Activated CD8-positive, alpha-beta T cell treated with anti-CD3 and anti-CD28 coated beads, Interleukin-2, amount 10 ng/mL, durations not matched to agents 7 days and 5 days (primary cell): ENCODE data around the gene SPRYD7. TPM values are rescaled to one million over a fixed set of nuclear protein-coding genes. Genes with fewer than 3 reads are reported as not detected.
"Not testable (repeated sequence)": the region's sequence is repeated elsewhere in the genome, so short reads cannot be mapped to it uniquely, and the experiment has no call there.

ENCODE experiments used
- ATAC-seq: fragments of 150-1000 bp; cut with Tn5 transposase; one replicate; pipeline ENCODE4 v1.10.0; 2021; ENCODE audit warnings: moderate library complexity
- CTCF ChIA-PET: fragments of 350-600 bp; sonication (Branson Sonifier 250); formaldehyde crosslinking; loops from one replicate; lab custom pipeline; 2021; ENCODE audit warnings: antibody characterized with exemption; lab: Charles Lee
- POLR2A ChIA-PET: fragments of 350-600 bp; sonication (Branson Sonifier 250); formaldehyde crosslinking; loops from one replicate; lab custom pipeline; 2021; ENCODE audit warnings: antibody characterized with exemption; lab: Charles Lee
- DNase-seq: peaks from one replicate; pipeline ENCODE4 v3.0.0-alpha.2; 2020
- H3K27ac Mint-ChIP-seq: one replicate; pipeline ENCODE4 v1.8.0; 2021; ENCODE audit warnings: mild to moderate bottlenecking, mixed read lengths
- H3K27me3 Mint-ChIP-seq: one replicate; pipeline ENCODE4 v1.8.0; 2021; ENCODE audit warnings: low read depth, mixed read lengths
- H3K36me3 Mint-ChIP-seq: one replicate; pipeline ENCODE4 v1.8.0; 2021; ENCODE audit warnings: low read depth, mixed read lengths
- H3K4me1 Mint-ChIP-seq: one replicate; pipeline ENCODE4 v1.8.0; 2021; ENCODE audit warnings: low read depth, mixed read lengths
- H3K4me3 Mint-ChIP-seq: one replicate; pipeline ENCODE4 v1.8.0; 2021; ENCODE audit warnings: mild to moderate bottlenecking, mixed read lengths
- H3K9me3 Mint-ChIP-seq: one replicate; pipeline ENCODE4 v1.8.0; 2022; ENCODE audit warnings: mixed read lengths; ENCODE audit not compliant: insufficient read depth
- total RNA-seq, 2 experiments: library from RNA; stranded (reverse); gene quantifications; one replicate each; pipeline ENCODE4 v1.2.3, GENCODE V29; 2021

Gene SPRYD7
- total RNA-seq, 2 experiments from 2014 or later = 3.4 to 4.1 TPM

DNA sequence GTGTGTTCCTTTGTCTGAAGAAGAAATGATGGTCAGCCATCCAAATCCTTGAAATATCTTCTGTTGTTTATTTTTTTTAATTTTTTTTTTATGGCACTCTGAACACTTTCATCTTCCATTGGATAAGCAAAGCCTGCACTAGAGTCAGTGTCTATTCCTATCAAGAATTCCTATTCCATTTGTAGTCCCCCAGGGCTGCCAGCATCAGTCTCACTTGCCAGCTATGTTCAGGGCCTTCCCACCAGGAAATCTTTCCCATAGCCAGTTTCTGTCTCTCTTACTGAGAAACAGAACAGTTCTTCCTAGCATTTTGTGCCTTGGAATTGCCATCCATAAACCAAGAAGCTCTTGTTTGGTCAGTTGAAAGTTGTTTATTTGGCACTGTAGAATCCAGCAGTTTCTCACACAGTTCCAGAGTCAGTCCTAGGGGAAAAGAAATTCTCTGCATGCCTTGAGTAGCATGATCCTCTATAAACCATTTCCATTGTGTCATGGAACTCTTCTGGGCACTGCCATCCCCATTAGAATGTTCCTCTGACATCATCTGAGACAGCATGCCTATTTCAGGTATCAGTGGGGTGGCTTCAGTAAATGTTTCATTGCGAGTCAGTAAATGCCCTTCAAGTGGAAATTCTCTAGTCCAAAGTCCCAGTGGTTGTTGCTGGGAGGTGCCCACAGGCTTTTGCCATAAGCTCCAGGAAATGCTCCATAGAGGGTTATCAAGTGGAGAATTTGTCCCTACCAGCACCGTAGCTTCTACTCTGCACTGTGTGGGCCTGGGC lies 18.7 kb upstream of the SPRYD7 start:
- peaks cover 2% of the 10 kb centered on the region for H3K36me3 Mint-ChIP-seq
- ChIA-PET POLR2A (interaction anchor here (0.7 kb wide), 1 partner anchor 29 kb away, joined by 3 read pairs; no protein-coding TSS in a partner anchor), CTCF (no interaction called here)

DNA sequence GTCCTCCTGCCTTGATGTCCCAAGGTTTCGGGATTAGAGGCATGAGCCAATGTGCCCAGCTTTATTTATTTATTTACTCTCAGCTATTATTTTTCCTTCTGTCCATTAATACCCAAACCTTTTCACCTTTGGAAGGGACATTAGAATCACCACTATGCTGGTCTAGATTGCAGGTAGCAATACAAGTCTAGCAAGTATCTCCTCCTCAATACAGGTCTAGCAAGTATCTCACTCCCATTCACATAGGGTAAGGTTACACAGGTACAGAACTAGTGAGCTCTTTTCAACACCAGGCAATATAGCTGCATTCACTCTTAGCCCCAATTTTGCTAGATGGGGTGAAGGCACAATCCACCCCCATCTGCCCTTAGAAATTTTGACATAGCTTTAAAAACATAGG lies 17.4 kb upstream of the SPRYD7 start:
- H3K36me3 Mint-ChIP-seq = no peaks in the 10 kb centered on the region
- H3K9me3 Mint-ChIP-seq = no peaks in the 10 kb centered on the region
- DNase-seq (no peak), ATAC-seq (no peak)
- H3K27me3 Mint-ChIP-seq = peaks cover 11% of the 10 kb centered on the region
- no peak overlapping the region for H3K4me3 Mint-ChIP-seq
- H3K4me1 Mint-ChIP-seq = no peaks in the 10 kb centered on the region
- no peak overlapping the region for H3K27ac Mint-ChIP-seq
- CTCF ChIA-PET = no interaction called here
- POLR2A ChIA-PET = no interaction called here

More for the DNA sequence above, 18.7 kb upstream of the SPRYD7 start:
- H3K4me1 Mint-ChIP-seq = no peaks in the 10 kb centered on the region
- ATAC-seq (no peak), DNase-seq (no peak)
- H3K9me3 Mint-ChIP-seq = peaks cover 7% of the 10 kb centered on the region
- peaks cover under 1% of the 10 kb centered on the region for H3K27me3 Mint-ChIP-seq
- H3K4me3 Mint-ChIP-seq = no peak overlapping the region
- no peak overlapping the region for H3K27ac Mint-ChIP-seq

DNA sequence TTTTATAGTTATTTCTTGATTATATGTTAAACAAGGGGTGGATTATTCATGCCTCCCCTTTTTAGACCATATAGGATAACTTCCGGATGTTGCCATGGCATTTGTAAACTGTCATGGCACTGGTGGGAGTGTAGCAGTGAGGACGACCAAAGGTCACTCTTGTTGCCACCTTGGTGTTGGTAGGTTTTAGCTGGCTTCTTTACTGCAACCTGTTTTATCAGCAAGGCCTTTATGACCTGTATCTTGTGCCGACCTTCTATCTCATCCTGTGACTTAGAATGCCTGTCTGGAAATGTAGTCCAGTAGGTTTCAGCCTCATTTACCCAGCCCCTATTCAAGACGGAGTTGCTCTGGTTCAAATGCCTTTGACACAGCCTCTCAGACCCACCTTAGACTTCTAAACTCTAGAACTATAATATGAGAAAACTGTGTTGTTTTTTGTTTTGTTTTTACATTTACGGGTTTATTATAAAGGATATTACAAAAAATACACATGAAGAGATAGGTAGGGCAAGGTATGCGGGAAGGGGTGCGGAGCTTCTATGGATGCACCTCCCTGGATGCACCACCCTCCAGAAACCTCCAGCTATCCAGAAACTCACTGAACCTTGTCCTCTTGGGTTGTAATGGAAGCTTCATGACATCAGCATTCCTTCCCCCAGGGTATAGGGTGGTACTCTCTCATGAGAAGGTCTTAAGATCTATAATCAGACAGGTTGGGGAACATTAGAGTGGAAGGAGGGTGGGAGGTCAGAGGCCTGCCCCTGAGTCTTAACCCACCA lies 15.8 kb upstream of the SPRYD7 start:
- H3K36me3 Mint-ChIP-seq = no peaks in the 10 kb centered on the region
- ChIA-PET CTCF (interaction anchor here (1.0 kb wide), 1 partner anchor 24 kb away, joined by 4 read pairs; no protein-coding TSS in a partner anchor), POLR2A (no interaction called here)
- H3K27ac Mint-ChIP-seq = no peak overlapping the region
- H3K4me1 Mint-ChIP-seq = no peaks in the 10 kb centered on the region
- H3K27me3 Mint-ChIP-seq = peaks cover 11% of the 10 kb centered on the region
- no peak overlapping the region for H3K4me3 Mint-ChIP-seq
- ATAC-seq (no peak), DNase-seq (no peak)
- no peaks in the 10 kb centered on the region for H3K9me3 Mint-ChIP-seq

DNA sequence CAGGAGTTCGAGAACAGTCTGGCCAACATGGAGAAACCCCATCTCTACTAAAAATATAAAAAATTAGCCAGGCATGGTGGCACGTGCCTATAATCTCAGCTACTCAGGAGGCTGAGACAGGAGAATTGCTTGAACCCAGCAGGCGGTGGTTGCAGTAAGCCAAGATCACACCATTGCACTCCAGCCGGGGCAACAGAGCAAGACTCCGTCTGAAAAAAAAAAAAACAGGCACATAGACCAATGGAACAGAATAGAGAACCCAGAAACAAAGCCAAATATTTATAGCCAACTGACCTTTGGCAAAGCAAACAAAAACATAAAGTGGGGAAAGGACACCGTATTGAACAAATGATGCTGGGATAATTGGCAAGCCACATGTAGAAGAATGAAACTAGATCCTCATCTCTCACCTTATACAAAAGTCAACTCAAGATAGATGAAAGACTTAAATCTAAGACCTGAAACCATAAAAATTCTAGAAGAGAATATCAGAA lies 12.7 kb upstream of the SPRYD7 start:
- H3K27ac Mint-ChIP-seq, H3K36me3 Mint-ChIP-seq, DNase-seq, H3K4me3 Mint-ChIP-seq, ATAC-seq, H3K9me3 Mint-ChIP-seq, H3K4me1 Mint-ChIP-seq, POLR2A ChIA-PET, CTCF ChIA-PET: not testable (repeated sequence)
- H3K27me3 Mint-ChIP-seq = peaks cover 11% of the 10 kb centered on the region

DNA sequence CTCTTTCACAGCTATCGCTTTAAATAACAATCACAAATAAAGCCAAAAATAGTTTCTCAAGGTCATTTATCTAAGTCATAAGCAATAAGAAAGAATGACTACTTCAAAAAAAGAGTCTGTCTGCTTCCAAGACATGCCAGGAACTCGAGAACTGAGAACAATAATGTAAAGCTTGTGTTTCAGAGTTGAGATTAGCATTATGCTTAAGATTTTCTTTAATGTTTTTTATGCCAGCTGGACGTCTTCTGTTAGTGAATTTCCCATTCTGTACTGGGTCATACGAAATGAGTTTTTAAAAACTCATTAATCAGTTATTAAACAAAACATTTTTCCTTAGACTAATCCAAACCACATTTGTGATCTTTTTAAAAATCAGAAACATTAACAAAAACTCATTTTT lies 3.2 kb upstream of the SPRYD7 start:
- H3K4me1 Mint-ChIP-seq = peaks cover 12% of the 10 kb centered on the region
- no peaks in the 10 kb centered on the region for H3K9me3 Mint-ChIP-seq
- H3K27ac Mint-ChIP-seq = no peak overlapping the region
- DNase-seq (no peak), ATAC-seq (no peak)
- ChIA-PET POLR2A (no interaction called here), CTCF (interaction anchor here (1.8 kb wide), 1 partner anchor 38 kb away, joined by 7 read pairs; no protein-coding TSS in a partner anchor)
- no peak overlapping the region for H3K4me3 Mint-ChIP-seq
- no peaks in the 10 kb centered on the region for H3K36me3 Mint-ChIP-seq
- peaks cover 7% of the 10 kb centered on the region for H3K27me3 Mint-ChIP-seq

DNA sequence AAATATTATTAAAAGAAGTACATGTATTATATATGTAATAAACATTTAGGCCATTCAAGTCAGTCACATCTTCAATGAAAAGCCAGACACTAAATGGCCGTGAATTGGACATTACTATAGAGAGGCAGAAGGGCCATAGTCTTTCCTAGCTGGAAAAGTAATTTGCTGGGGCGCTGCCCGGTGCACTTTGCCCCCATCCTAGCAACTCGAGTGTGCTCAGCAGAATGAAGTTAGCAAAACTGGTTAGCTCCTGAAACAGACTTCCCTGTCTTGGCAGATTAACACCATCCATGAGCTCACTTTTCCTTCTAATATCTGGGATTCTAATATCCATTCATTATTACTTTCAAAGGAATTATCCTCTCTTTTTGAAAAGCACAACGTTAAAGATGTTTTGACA lies 2.8 kb upstream of the SPRYD7 start:
- no peak overlapping the region for H3K27ac Mint-ChIP-seq
- no peaks in the 10 kb centered on the region for H3K36me3 Mint-ChIP-seq
- peaks cover 12% of the 10 kb centered on the region for H3K4me1 Mint-ChIP-seq
- no peak for DNase-seq
- no peaks in the 10 kb centered on the region for H3K9me3 Mint-ChIP-seq
- no peak overlapping the region for H3K4me3 Mint-ChIP-seq
- no peak for ATAC-seq
- H3K27me3 Mint-ChIP-seq = peaks cover 7% of the 10 kb centered on the region
- ChIA-PET CTCF (interaction anchor here (1.8 kb wide), 1 partner anchor 38 kb away, joined by 7 read pairs; no protein-coding TSS in a partner anchor), POLR2A (no interaction called here)

DNA sequence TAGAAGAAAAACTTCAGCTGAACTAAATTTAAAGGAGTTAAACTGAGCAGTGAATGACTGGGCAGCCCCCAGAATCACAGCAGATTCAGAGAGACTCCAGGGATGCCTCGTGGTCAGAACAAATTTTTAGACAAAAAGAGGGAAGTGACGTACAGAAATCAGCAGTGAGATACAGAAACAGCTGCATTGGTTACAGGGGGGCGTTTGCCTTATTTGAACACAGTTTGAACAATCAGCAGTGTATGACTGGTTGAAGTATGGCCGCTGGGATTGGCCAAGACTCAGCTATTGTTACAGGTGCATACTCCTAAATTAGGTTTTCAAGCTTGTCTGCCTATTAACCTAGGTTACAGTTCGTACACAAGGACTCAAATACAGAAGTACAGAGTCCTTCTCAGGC lies 2.2 kb upstream of the SPRYD7 start:
- ChIA-PET CTCF (no interaction called here), POLR2A (no interaction called here)
- ATAC-seq (no peak), DNase-seq (no peak)
- Mint-ChIP-seq H3K9me3 (no peaks in the 10 kb centered on the region), H3K4me3 (no peak overlapping the region), H3K36me3 (no peaks in the 10 kb centered on the region), H3K4me1 (peaks cover 12% of the 10 kb centered on the region), H3K27me3 (peaks cover 7% of the 10 kb centered on the region), H3K27ac (no peak overlapping the region)

DNA sequence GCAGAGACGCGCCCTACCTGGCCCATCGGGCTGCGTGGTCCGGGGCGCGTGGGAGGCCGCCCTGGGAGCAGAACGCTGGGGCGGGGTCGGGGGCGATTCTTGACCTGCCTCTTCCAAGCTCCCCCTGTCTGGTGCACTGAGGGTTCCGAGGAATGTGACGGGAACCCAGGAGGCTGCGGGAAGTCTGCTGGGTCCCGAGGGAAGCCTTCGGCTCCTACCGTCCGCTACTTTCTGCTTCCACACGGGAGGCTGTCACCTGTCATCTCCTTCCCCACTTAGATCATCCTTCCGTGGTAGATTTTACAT lies 781 bp upstream of the SPRYD7 start:
- Mint-ChIP-seq H3K36me3 (no peaks in the 10 kb centered on the region), H3K4me1 (peaks cover 15% of the 10 kb centered on the region), H3K4me3 (peak overlapping the region; percentile 91), H3K27me3 (peaks cover 5% of the 10 kb centered on the region), H3K27ac (peak overlapping the region; percentile 30), H3K9me3 (no peaks in the 10 kb centered on the region)
- CTCF ChIA-PET = interaction anchor here (0.6 to 2.2 kb wide), 13 partner anchors 14 to 975 kb away, joined by 3 to 10 read pairs (median 3); no protein-coding TSS in a partner anchor
- POLR2A ChIA-PET = interaction anchor here (2.1 kb wide), 1 partner anchor 144 kb away, joined by 8 read pairs; the partner anchor contains the start of gene KPNA3
- DNase-seq = no peak
- ATAC-seq = no peak

DNA sequence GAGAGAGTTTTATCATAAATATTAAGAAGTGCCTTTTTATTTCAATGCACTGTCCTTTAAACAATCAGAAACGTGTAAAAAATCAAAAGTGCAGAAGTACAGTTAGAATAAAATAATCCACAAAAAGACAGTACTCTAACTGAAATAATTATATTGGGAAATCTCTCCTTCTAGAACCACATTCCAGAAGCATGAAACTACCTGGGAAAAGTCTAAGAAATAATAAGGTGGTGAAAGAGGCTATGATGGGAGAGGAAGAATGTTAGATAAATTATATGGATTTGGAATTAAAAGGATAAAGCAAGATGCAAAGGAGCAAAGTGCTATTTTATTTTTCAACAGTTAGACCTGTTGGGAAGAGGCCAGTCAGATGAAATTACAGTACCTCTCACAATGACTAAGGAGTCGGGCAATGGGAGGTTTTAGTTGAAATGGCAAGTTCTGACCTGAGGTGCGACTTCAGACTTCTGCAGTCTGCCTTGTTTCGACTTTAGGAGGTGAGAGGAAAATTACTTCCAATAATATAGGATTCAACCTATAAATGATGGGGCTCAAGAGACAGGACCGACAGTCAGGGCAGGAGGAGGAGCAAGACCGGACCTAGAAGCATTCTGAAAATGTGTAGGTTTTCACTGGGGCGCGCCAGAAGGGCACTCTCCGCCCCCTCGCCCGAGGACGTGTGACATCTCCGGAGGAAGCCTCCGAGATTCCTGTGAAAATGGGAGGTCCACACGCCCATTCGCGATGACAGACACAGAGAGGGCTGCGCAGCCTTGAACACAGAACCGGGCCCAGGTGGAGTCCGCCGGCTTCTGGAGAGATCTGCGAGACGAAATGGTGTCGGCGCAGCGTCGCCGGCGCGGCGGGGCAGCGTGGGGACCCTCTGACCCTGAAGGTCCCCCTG lies 717 bp downstream of the SPRYD7 start:
- Mint-ChIP-seq H3K9me3 (no peaks in the 10 kb centered on the region), H3K36me3 (peaks cover 2% of the 10 kb centered on the region), H3K4me3 (peak overlapping the region; percentile 91), H3K27ac (peak overlapping the region; percentile 77), H3K27me3 (no peaks in the 10 kb centered on the region), H3K4me1 (peaks cover 15% of the 10 kb centered on the region)
- peak; percentile 44 for DNase-seq
- peak; percentile 31 for ATAC-seq
- ChIA-PET POLR2A (interaction anchor here (0.9 to 2.1 kb wide), 2 partner anchors 143 to 147 kb away, joined by 3 to 8 read pairs; partner anchors contain the start of gene KPNA3), CTCF (interaction anchor here (0.6 to 2.2 kb wide), 9 partner anchors 13 to 737 kb away, joined by 3 to 10 read pairs (median 6); partner anchors contain the start of gene TRIM13)

DNA sequence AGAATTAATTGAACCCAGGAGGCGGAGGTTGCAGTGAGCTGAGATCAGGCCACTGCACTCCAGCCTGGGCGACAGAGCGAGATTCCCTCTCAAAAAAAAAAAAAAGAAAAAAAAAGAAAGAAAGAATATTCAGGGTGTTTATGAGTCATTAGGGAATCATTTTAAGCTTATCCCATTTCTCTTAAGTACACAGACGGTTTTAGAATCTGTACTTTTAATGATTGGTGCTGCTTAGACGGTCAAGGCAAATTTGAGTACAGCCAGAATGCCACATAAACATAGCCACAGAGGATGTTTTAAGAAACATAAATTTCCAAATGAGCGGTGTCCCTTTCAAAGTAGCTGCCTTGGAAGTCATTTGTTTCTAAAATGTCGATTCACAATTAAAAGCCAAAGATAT lies 2.6 kb downstream of the SPRYD7 start:
- DNase-seq (no peak), ATAC-seq (no peak)
- CTCF ChIA-PET = no interaction called here
- H3K4me1 Mint-ChIP-seq = peaks cover 15% of the 10 kb centered on the region
- H3K9me3 Mint-ChIP-seq = no peaks in the 10 kb centered on the region
- no peaks in the 10 kb centered on the region for H3K27me3 Mint-ChIP-seq
- POLR2A ChIA-PET = interaction anchor here (0.6 kb wide), 1 partner anchor 1304 kb away, joined by 3 read pairs; no protein-coding TSS in a partner anchor
- no peak overlapping the region for H3K27ac Mint-ChIP-seq
- peaks cover 2% of the 10 kb centered on the region for H3K36me3 Mint-ChIP-seq
- H3K4me3 Mint-ChIP-seq = no peak overlapping the region

DNA sequence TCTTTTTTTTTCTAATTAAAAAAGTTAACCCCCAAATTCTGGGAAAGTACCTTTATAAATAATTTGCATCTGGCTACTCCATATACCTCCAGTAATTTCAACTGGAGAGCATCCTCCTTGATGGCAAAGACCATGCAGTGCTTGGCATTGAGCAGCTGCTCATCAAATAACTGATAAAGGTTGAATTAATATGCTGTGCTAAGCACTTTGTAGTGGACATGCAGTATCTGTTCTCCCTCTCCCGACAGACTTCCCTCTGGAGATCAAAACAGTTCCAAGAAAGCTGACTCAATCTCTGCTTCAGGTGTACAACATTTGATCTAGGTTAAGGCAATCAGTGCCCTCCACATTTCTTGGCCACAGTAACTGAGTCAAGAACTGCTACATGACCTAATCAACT lies 3.3 kb downstream of the SPRYD7 start:
- peaks cover 16% of the 10 kb centered on the region for H3K4me1 Mint-ChIP-seq
- DNase-seq (no peak), ATAC-seq (no peak)
- ChIA-PET POLR2A (interaction anchor here (0.6 kb wide), 1 partner anchor 1305 kb away, joined by 3 read pairs; no protein-coding TSS in a partner anchor), CTCF (no interaction called here)
- H3K27me3 Mint-ChIP-seq = no peaks in the 10 kb centered on the region
- H3K27ac Mint-ChIP-seq = no peak overlapping the region
- no peaks in the 10 kb centered on the region for H3K9me3 Mint-ChIP-seq
- H3K36me3 Mint-ChIP-seq = peaks cover 2% of the 10 kb centered on the region
- no peak overlapping the region for H3K4me3 Mint-ChIP-seq
